C4-2B (cell line): Measurements from ENCODE around the gene SLC38A1.

ENCODE experiments used
- H3K27ac ChIP-seq: fragments of 450-650 bp; 2 replicates; pipeline ENCODE4 v1.5.1; 2017
- CTCF ChIP-seq: fragments of 450-650 bp; conservative IDR thresholded peaks from 2 replicates; pipeline ENCODE4 v1.5.1; 2017; ENCODE audit warnings: mild to moderate bottlenecking
- ZFX ChIP-seq: fragments of 450-650 bp; IDR thresholded peaks from 2 replicates; pipeline ENCODE4 v1.6.1; 2017

Gene SLC38A1

GRCh38 chr12:46227616-46228015, 41.2 kb downstream of the SLC38A1 start:
- H3K27ac ChIP-seq: no peak overlapping the region
- TF ChIP-seq CTCF: no peak
- no peak for TF ChIP-seq ZFX

GRCh38 chr12:46224386-46224785, 44.5 kb downstream of the SLC38A1 start:
- TF ChIP-seq ZFX: no peak
- no peak for TF ChIP-seq CTCF
- no peak overlapping the region for H3K27ac ChIP-seq

- H3K27ac ChIP-seq: no peak overlapping the region
- TF ChIP-seq ZFX (no peak), CTCF (no peak)
Observed at GRCh38 chr12:46223047-46223446, 45.8 kb downstream of the SLC38A1 start.

- no peak for TF ChIP-seq CTCF
- no peak for TF ChIP-seq ZFX
- H3K27ac ChIP-seq: no peak overlapping the region
Observed at GRCh38 chr12:46222636-46223035, 46.2 kb downstream of the SLC38A1 start.

GRCh38 chr12:46221255-46222128, 47.4 kb downstream of the SLC38A1 start:
- H3K27ac ChIP-seq: no peak overlapping the region
- no peak for TF ChIP-seq ZFX
- no peak for TF ChIP-seq CTCF

GRCh38 chr12:46219877-46220655, 48.8 kb downstream of the SLC38A1 start:
- TF ChIP-seq ZFX (no peak), CTCF (no peak)

More at GRCh38 chr12:46219877-46220655, 48.8 kb downstream of the SLC38A1 start:
- no peak overlapping the region; the same call in 1 of the 2 replicates for H3K27ac ChIP-seq
